IPS DF 4.7 (cell line): ENCODE data around the gene SETX.

Experiments used
- DNase-seq: peaks from one replicate; pipeline ENCODE4 v3.0.0-alpha.2; 2013; ENCODE audit warnings: low spot score; ENCODE audit errors: extremely low read depth

The SETX gene

DNA sequence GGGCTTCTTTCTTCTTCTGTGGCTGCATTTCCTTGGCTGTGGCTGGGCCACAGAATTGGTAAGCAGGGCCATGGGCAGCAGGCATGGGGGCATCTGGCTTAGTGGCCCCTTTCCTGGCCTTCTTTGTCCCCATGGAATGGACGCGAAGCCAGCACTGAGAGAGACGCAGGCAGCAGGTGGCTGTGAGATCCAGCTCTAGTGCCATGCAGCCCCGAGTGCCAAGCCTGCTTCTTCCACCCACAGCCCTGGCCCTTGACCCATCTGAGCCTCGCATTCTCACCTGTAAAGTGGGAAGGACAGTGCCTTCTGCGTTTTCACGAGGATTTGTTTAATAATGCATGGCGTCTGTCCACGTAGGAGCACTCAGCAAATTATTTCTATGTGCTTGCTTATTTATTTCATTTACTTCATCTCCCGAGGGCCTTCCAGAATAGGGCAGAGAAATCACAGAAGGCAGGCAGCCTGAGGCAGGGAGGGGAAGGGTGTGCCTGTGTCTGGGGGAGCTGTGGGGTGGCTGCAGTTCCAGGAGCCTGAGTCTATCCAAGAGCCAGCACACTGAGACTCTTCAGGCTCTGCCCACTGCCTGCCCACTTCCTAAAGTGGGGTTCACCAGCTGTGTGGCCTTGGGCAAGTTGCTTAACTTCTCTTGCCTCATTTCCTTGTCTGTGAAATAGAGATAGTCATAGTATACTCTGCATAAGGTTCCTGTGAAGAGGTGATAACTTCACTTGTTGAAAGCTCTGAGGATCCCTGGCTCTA is 137.7 kb downstream of the SETX start:
- DNase-seq = no peak

GRCh38 chr9:132214027-132214622 is 140.7 kb downstream of the SETX start:
- no peak for DNase-seq

- no peak for DNase-seq
Measured at GRCh38 chr9:132211570-132211969, 143.2 kb downstream of the SETX start.
